GM23248 (cell line): ENCODE measurements around the gene SYMPK.

Source experiments
- EZH2 ChIP-seq: fragments of 200-600 bp; sonication (generic); IDR thresholded peaks from 2 replicates; pipeline ENCODE4 v1.6.1; 2018; ENCODE audit warnings: antibody characterized with exemption, mild to moderate bottlenecking; ENCODE audit not compliant: insufficient read depth, poor library complexity, severe bottlenecking
- EZH2phosphoT487 ChIP-seq: fragments of 200-600 bp; sonication (generic); IDR thresholded peaks from 2 replicates; pipeline ENCODE4 v1.6.1; 2018; ENCODE audit warnings: antibody characterized with exemption, moderate library complexity, mild to moderate bottlenecking, low read depth; ENCODE audit not compliant: insufficient read depth

DNA sequence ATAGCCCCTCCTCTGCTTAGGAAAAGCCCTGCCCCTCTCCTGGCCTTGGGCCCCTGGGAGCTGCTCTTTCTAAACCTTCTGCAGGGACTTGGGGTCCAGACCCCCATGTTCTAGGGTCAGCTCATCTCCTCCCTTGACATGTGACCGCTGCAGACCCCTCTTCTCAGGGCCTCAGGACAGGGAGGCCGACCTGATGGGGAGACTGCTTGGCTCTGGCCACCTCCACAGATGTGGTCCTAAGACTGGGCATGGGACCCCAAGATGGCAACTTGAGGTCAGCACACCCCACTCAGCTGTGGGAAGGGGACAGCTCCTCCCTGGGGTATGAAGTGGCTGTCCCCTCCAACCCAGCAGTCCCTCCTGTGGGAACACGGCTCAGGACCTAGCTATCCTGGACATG, 90.0 kb downstream of the SYMPK start:
- TF ChIP-seq EZH2 (no peak), EZH2phosphoT487 (no peak)
